Renal cortical epithelial cell (primary cell): ENCODE measurements around the gene TOPAZ1. TPM values are rescaled to one million over a fixed set of nuclear protein-coding genes. Genes with fewer than 3 reads are reported as not detected.
A peak's percentile ranks its signal among the peaks of the same experiment; 100 is the strongest.
"Not testable (repeated sequence)": the region's sequence is repeated elsewhere in the genome, so short reads cannot be mapped to it uniquely, and the experiment has no call there.

ENCODE experiments used
- DNase-seq: peaks from one replicate; pipeline ENCODE4 v3.0.0-alpha.2; 2011; ENCODE audit warnings: low read depth
- total RNA-seq: library from RNA; depleted of rRNA; stranded (reverse); fragments of >200 nt; gene quantifications from 2 replicates; pipeline ENCODE4 v1.2.3, GENCODE V29; 2014

TOPAZ1 gene
- total RNA-seq, 1 donor from 2014 or later: not detected

DNA sequence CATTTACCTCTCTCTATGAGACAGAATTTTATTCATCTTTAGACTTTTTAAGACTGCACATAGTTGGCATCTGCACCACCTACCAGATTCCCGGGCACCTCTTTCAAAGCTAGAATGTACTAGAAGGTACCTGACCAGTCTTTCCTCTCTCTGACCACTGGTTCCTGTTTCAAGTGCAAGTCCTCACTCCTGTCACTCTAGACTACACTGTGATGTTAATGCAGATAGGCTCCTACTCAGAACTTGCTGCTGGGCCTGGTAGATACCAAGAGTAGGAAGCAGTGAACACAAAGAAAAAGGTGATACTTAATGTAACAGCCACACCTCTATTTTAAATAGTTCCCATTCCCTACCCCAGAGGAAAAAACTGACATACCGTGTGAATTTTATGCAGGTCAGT is 88.8 kb downstream of the TOPAZ1 start:
- DNase-seq: no peak

DNA sequence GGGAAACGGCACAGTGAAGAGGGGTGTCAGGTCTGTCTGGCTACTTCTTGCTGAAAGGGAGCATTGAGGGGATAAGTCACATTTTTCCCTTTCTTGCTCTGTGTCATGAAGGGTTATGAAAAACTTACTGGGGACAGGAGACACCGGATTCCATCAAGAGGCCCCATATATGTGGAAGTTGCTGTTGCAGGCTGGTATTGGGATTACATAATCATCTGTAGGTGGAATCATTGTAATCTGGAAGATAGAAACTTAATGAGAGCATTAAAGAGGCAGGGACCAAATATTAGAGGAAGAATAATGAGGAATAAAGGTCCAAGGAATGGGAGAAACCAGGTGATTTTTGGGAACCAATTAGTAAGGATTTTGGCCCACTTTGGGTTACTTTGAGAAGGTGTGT is 92.6 kb downstream of the TOPAZ1 start:
- DNase-seq: no peak

DNA sequence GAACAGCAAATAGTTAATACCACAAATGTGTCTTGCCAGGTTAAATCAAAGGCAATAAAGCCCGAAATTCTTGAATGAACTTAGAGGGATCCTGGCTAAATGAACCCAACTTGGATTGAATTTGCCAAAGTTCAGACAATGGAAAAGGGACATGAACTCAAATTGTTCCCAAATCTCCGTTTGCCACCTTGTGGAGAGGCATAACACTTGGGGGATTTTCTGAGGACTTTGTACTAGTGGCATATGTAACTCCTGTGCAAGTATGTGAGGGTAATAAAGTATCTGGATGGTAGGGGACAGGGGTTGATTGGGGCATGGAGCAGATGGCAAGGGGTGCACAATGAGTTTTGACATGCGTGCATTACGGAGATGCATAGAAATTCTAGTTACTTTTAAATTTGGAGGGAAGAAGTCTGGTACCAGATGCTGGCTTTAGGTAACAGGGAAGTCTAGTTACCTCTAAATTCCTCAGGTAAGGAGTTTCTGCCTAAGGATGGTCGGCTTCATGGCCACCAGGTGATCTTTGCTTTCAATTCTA is 95.6 kb downstream of the TOPAZ1 start:
- DNase-seq: no peak

DNA sequence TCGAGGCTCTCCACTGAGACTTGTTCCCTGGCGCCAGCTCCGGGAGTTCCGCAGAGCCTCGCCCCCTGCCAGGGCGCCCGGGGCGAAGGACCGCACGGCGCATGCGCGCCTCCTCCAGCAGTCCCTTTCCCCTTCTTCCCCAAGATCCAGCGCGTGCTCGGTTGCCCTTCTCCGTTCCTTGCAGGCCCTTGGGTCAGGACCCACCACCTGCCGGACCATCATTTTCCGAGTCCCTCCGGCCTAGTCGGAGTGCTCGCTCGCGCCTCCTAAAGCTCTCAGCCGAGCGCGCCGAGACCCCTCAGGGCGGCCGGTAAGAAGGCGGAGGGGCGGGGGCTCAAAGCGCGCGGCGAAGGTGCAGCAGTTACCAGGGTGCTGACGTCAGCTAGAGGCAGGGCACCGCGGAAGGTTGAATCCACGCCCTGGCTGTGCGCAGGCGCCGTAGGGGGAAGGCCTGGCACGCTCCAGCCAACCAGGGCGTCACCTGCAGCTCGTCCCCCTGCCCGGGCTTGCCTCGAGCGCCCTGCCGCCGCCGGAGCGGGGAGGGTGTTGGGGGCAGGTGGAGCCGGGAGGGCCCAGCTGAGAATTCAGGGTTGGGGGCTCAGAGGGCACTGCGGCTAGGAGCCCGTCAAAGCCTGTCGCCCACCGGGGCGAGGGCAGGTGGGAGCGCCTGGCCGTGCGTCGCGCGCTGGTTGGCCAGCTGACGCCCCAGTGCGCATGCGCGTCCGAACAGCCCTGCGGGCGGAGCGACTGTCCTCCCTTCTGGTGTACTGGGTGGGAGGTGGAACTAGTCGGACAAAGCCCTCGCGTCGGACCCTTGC is 96.5 kb downstream of the TOPAZ1 start, which contains the start of gene TCAIM:
TCAIM (plus strand) TSS at position 757 of the 818 bp plus-strand sequence. CDS start 16,017 bp downstream, outside the sequence.
- peak; percentile 92 for DNase-seq

DNA sequence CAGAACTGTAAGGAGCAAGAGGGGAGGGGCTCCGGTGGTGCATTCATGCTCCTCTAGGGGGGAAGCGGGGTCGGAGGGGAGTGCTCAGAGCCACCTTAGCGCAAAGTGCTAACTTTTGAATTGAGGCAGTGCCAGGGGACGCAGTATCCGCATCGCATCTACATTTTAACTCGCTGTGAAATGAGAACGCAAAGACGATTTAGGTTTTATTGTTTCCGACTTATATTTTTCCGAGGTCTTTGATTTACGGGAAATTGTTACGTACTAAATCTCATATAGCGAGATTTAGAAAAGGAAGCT is 97.1 kb downstream of the TOPAZ1 start:
- DNase-seq: no peak

DNA sequence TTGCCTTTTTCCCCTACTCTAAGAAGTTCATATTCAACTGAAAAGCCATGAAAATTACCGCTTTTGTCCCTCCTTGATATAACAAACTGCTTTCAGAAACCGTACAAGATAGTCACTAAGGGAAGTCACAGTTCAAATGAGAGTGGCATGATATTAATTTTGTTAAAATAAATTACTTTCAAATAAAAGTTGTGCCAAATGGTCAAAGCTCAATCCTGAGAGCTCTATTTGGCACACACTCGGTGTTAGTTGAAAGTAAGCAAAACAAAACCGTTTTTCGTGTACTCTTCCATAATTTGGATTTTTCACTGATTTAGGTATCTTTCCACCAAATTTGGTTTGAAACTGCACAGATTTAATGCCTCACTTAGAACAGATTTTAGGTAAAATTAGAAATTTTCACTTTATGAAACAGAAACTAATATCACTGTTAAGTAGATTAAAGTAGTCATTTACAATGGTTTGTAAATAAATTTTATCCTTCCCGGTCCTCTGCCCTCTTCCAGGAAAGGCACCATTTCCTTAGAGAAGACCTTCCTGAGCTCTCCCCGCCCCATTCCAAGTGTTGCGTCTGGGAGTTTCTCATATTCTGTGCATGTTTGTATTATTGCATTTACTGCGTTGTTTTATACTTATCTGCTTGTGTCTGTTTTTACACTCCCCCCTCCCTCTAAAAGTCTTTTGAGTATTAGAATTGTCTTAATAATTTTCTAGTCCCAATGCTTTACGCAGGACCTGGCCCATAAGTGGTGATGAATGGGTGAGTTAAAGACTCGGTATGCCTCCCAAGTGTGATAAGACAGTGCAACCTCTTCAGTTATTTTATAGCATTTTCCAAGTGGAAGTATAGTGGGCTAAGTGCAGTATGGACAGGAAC is 97.7 kb downstream of the TOPAZ1 start:
- no peak for DNase-seq

DNA sequence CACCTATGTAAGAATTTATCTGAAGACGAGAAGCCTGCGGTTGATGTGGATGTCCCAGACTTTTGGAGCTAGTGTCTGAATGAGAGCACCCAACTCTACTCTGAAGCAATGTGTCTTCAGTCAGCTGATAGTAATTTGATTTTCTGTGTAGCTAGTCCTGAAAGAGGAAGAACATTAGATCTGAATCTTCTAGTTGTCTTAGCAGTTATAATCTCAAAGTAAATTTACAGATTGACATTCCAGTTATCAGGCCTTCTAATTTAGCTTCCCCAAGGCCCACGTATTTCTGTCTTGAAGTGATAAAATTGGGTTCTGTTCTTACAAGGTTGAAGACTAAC is 98.3 kb downstream of the TOPAZ1 start:
- no peak for DNase-seq

DNA sequence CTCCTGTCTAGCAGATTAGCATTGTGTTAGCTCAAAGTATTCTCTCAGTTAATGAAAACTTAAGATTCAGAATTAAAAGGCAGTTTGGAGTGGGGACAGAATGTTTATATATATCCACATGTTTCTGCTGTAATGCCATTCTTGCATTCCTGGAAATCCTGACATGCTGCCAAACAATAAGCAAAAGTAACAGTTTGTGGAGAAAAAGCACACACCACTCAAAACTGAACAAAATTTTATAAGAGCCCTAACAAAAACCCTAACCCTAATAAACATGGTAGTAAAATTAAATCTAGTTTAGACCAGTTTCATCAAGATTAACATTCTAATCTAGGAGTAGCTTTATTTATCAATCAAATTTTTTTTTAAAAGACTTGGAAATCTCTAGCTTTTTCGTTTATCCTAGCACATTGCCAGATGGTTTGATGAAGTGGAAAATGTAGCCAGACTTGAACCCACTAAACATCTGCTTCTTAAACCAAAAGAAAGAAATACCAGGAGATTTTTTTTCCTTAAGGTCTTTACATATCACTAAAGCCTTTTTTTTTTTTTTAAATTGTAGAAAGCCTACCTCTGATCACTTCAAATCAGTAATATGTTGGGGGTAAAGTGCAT is 100.6 kb downstream of the TOPAZ1 start:
- DNase-seq: peak; percentile 71

DNA sequence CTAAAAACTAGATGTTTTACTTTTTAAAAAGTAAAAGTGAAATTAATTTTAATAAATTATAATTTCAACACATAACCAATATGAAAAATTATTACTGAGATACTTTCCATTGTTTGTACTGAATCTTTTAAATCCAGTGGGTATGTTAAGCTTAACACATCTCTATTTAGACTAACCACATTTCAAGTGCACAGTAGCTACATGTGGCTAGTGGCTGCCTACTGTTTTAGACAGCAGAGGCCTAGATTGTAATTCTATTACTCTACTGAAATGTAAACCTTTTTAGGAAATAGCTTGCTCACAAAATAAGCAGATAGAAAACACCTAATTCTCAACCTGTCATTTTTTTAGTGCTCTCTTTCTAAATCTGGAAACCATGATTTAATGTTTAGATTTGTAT is 101.7 kb downstream of the TOPAZ1 start:
- DNase-seq: no peak

DNA sequence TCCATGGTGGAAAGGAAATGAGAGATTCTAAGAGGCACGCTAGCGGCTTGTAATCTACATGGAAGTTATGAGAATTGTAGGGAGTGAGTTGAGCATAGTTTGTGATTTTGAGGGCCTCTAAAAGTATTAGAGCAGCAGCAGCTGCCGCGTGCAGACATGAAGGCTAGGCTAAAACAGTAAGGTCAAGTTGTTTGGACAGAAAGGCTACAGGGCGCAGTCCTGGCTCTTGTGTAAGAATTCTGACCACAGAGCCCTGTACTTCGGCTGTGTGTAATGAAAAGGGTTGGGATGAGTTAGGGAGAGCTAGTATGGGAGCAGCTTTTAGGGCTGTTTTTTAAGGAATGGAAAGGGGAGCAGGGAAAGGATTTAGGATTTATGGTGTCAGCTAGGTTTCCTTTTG is 104.9 kb downstream of the TOPAZ1 start:
- not testable (repeated sequence) for DNase-seq

DNA sequence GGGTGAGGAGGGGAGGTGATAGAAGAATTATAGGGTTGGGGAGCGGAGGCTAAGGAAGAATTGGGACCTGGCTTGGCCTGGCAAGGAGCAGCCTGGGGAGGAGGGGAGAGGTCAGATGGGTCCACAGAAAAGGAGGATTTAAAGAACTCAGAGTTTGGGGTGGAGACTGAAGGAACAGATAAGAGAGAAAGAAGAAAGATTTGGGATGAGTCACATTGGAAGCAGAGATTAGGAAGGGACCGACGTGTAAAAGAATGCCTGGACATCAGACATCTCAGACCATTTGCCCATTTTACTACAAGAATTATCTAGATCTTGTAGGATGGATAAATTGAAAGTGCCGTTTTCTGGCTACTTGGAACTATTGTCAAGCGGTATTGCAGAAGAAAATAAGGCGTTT is 107.3 kb downstream of the TOPAZ1 start:
- DNase-seq: no peak

DNA sequence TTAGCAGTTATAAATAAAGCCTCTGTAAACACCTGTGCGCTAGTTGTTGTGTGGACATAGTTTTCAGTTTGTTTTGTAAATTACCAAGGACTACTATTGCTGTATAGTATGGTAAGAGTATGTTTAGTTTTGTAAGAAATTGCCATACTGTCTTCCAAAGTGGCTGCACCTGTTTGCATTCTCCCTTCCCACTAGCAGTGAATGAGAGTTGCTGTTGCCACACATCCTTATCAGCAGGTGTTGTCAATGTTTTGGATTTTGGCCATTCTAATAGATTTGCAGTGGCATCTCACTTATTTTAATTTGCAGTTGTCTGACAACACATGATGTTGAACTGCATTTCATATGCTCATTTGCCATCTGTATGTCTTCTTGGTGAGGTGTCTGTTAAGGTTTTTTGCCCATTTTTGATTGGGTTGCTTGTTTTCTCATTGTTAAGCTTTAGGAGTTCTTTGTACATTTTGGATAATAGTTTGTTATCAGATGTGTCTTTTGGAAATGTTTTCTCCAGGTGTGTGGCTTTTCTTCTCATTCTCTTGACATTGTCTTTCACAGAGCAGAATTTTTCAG is 111.8 kb downstream of the TOPAZ1 start:
- no peak for DNase-seq

DNA sequence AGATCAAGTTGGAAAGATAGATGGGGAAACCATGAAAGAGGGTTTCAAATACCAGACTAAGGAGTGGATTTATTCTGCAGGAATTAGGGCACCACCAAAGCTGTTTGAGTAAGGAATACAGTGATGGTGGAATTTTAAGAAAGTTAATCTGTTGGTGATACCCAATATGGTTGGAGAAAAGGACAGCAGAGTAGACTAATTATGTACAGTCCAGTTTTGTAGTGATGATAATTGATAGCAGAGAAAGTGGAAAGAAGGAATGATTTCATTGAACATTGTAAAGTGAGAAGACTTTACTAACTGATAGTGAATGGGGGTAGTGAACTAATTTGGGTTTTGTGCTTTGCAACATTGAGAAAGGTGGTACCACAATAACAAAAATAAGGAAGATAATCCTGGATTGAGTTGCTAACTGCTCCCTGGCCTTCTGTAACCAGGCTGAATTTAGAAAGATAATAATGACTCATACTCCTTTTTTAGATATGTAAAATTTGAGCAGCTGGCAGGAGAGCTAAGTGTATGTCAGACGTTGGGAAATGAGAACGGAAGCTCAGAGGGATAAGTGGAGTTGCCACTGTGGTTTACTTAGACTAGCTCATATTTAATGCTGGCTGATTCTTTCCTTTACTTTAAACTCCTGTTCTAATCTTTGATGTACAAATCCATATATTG is 113.8 kb downstream of the TOPAZ1 start:
- DNase-seq: peak; percentile 60

DNA sequence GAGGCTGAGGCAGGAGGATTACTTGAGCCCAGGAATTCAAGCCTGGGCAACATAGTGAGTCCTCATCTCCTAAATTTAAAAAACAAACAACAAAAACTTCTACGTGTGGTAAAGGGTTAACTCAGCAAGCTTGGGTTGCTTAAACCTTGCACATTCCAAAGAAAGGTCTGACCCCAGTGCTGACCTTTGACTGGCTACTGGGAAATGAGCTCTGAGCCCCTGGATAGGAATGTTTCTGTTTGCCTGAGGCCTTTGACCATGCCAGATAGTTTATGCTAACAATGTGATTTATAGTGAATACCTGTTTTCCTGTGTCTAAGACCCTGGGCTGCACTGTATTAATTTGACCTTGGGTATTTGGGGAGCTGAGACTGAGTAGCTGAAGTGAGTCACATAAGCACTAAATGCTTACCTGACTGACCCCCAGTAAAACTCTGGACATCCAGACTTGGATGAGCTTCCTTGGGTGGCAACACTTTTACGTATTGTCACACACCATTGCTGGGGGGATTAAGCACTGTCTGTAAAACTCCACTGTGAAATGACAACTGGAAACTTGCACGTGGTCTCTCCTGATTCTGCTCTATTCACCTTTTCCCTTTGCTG is 117.6 kb downstream of the TOPAZ1 start:
- peak; percentile 90 for DNase-seq

DNA sequence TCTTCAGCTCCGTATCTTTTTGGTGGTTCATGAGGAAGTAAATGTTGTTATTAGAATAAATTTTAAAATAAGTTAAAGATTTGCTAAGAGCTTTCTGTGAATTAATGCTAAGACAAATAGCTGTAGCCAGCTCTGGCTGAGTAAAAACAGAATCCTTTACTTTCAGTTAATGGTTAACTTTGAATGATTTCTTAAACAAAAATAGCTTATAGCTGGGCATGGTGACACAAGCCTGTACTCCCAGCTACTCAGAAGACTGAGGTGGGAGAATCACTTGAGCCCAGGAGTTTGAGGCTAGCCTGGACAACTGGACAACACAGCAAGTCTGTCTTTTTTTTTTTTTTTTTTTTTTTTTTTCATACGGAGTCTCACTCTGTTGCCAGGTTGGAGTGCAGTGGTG is 121.9 kb downstream of the TOPAZ1 start:
- DNase-seq: peak; percentile 94

DNA sequence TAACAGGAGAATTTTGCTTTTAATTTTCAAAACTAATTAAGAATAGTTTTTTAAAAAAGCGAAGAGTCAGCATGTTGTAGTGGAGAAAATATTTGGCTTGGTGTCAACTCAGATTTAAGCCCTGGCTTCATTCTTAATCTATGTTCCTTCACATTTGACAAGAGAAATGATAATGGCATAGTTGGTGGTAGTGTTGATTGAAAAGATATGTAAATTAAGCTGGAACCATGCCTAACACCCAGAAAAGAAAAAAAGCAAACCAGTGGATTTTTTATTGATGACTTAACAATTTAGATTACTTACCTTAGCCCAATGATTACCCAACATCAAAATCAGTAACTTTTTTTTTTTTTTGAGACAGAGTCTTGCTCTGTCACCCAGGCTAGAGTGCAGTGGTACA is 124.3 kb downstream of the TOPAZ1 start:
- DNase-seq: peak; percentile 18

DNA sequence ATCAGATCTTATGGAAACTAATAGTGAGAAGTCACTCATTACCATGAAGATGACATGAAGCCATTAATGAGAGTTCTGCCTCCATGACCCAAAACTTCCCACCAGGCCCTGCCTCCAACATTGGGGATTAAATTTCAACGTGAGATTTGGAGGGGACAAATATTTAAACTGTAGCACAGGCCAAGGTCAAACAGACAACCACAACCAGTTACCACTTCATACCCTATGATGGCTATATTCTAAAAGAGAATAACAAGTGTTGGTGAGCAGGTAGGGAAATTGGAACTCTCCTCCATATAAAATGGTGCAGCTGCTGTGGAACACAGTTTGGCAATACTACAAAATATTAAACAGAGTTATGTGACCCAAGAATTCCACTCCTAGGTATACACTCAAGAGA is 133.8 kb downstream of the TOPAZ1 start:
- no peak for DNase-seq
